Measurements from ENCODE around the gene MST1.

- TF ChIP-seq, protein P1, sequence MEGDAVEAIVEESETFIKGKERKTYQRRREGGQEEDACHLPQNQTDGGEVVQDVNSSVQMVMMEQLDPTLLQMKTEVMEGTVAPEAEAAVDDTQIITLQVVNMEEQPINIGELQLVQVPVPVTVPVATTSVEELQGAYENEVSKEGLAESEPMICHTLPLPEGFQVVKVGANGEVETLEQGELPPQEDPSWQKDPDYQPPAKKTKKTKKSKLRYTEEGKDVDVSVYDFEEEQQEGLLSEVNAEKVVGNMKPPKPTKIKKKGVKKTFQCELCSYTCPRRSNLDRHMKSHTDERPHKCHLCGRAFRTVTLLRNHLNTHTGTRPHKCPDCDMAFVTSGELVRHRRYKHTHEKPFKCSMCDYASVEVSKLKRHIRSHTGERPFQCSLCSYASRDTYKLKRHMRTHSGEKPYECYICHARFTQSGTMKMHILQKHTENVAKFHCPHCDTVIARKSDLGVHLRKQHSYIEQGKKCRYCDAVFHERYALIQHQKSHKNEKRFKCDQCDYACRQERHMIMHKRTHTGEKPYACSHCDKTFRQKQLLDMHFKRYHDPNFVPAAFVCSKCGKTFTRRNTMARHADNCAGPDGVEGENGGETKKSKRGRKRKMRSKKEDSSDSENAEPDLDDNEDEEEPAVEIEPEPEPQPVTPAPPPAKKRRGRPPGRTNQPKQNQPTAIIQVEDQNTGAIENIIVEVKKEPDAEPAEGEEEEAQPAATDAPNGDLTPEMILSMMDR (conservative IDR thresholded peaks at IDR 0.05; ENCODE audit: low read depth, low read length), result no peak
- TF ChIP-seq POLR2A (IDR thresholded peaks at IDR 0.05; ENCODE audit: low read depth, low read length) (no peak), CEBPB (IDR thresholded peaks at IDR 0.05; ENCODE audit: low read depth, low read length) (no peak), ELK1 (IDR thresholded peaks at IDR 0.05; ENCODE audit: borderline replicate concordance, low read depth, low read length) (no peak), MXI1 (IDR thresholded peaks at IDR 0.05; ENCODE audit: borderline replicate concordance, low read depth, low read length) (no peak), BHLHE40 (IDR thresholded peaks at IDR 0.05; ENCODE audit: low read depth, low read length) (no peak), FOS (IDR thresholded peaks at IDR 0.05; ENCODE audit: low read depth, low read length) (no peak)
These were observed 34.2 kb downstream of the MST1 start for GRCh38 chr3:49654955-49655556.
